OCI-LY3 (cell line): Measurements from ENCODE around the gene CD84.

Experiments used
- CTCF ChIP-seq: fragments of 200-600, 300-600 bp; sonication (generic); IDR thresholded peaks from 2 replicates; pipeline ENCODE4 v1.5.1; 2014; ENCODE audit warnings: antibody characterized with exemption, low read length, low read depth
- EZH2phosphoT487 ChIP-seq: fragments of 200-600 bp; shearing (Covaris generic); IDR thresholded peaks from 2 replicates; pipeline ENCODE4 v1.6.1; 2018; ENCODE audit warnings: antibody characterized with exemption, mixed run types, low read depth

- TF ChIP-seq CTCF (no peak), EZH2phosphoT487 (no peak)
Observed at GRCh38 chr1:160491981-160492380, 87.3 kb downstream of the CD84 start.
